GM12878 (cell line): Measurements from ENCODE around the gene PPP2R5C. TPM values are rescaled to one million over a fixed set of nuclear protein-coding genes. Genes with fewer than 3 reads are reported as not detected.

Experiments
- ATAC-seq: fragments of 200-7000 bp; cut with Tn5 transposase; 3 replicates; pipeline ENCODE4 v1.9.1; 2020; ENCODE audit warnings: mild to moderate bottlenecking, moderate library complexity
- BruUV-seq: library from RNA; stranded (reverse); fragments of 400-500 nt; replicated peaks from 2 replicates; lab custom pipeline; 2021; lab: Mats Ljungman, UMichigan
- CTCF ChIA-PET: fragments of 300-600 bp; sonication (Branson Sonifier 250); formaldehyde crosslinking; extraction: SDS; loops from one replicate; lab custom pipeline; 2021; ENCODE audit warnings: inconsistent platforms; lab: Yijun Ruan, JAX
- POLR2A ChIA-PET: fragments of 350-600 bp; formaldehyde crosslinking; extraction: SDS; loops from one replicate; lab custom pipeline; 2021; ENCODE audit warnings: inconsistent platforms; lab: Charles Lee
- RAD21 ChIA-PET: fragments of 300-600 bp; sonication (Branson Sonifier 250); formaldehyde crosslinking; loops from one replicate; lab custom pipeline; 2023; ENCODE audit warnings: antibody characterized with exemption; ENCODE audit not compliant: unreplicated experiment; lab: Charles Lee
- SMC1A ChIA-PET: fragments of 300-600 bp; sonication (Branson Sonifier 250); formaldehyde crosslinking; loops from one replicate; lab custom pipeline; 2023; ENCODE audit not compliant: unreplicated experiment, uncharacterized antibody; lab: Charles Lee
- DNase-seq: peaks from one replicate; pipeline ENCODE4 v3.0.0-alpha.2; 2011; ENCODE audit warnings: low read depth, low spot score
- FAIRE-seq: peaks from 3 replicates; lab custom pipeline; 2011; peaks lifted over from hg19 to GRCh38; lab: Jason Lieb, UNC
- H2AFZ ChIP-seq: 2 replicates; pipeline ENCODE4 v1.6.0; 2011; ENCODE audit warnings: low read depth, low read length, control low read depth; ENCODE audit not compliant: control insufficient read depth
- H3K27ac ChIP-seq: 2 replicates; pipeline ENCODE4 v1.5.1; 2011; ENCODE audit warnings: control low read depth; ENCODE audit not compliant: control insufficient read depth, insufficient read depth
- H3K27me3 ChIP-seq, 2 experiments: replicated peaks in 1 of 2; 2 replicates each; pipeline versions ENCODE4 v1.6.0 to v1.6.1; 2011; ENCODE audit warnings: low read length in 1 of 2; ENCODE audit not compliant: control insufficient read depth in 2 of 2, insufficient read depth in 2 of 2
- H3K36me3 ChIP-seq, 2 experiments: 2 replicates each; pipeline ENCODE4 v1.5.1; 2011; ENCODE audit warnings: low read length in 1 of 2; ENCODE audit not compliant: control insufficient read depth in 2 of 2, insufficient read depth in 2 of 2
- H3K4me1 ChIP-seq: 2 replicates; pipeline ENCODE4 v1.6.1; 2011; ENCODE audit warnings: mild to moderate bottlenecking, low read length, moderate library complexity, mixed read lengths; ENCODE audit not compliant: control insufficient read depth, insufficient read depth
- H3K4me2 ChIP-seq: 2 replicates; pipeline ENCODE4 v1.6.0; 2011; ENCODE audit warnings: control low read depth; ENCODE audit not compliant: control insufficient read depth, insufficient read depth
- H3K4me3 ChIP-seq: fragments of 200-600 bp; sonication (generic); 2 replicates; pipeline ENCODE4 v1.5.1; 2016
- H3K79me2 ChIP-seq: 2 replicates; pipeline ENCODE4 v1.6.0; 2011; ENCODE audit warnings: low read length; ENCODE audit not compliant: control insufficient read depth, insufficient read depth
- H3K9ac ChIP-seq: 2 replicates; pipeline ENCODE4 v1.8.0; 2011; ENCODE audit warnings: low read length, control low read depth, mixed read lengths; ENCODE audit not compliant: control insufficient read depth, insufficient read depth
- H3K9me3 ChIP-seq: replicated peaks from 3 replicates; pipeline ENCODE4 v1.5.1; 2011; ENCODE audit warnings: mild to moderate bottlenecking, low read length; ENCODE audit not compliant: control insufficient read depth, insufficient read depth
- H4K20me1 ChIP-seq: 2 replicates; pipeline ENCODE4 v1.6.0; 2011; ENCODE audit not compliant: control insufficient read depth, insufficient read depth
- CHD4 ChIP-seq: fragments of 200-600 bp; sonication (generic); IDR thresholded peaks from 2 replicates; pipeline ENCODE4 v1.6.1; 2016; ENCODE audit warnings: mild to moderate bottlenecking
- DPF2 ChIP-seq: fragments of 450-650 bp; IDR thresholded peaks from 2 replicates; pipeline ENCODE4 v1.6.1; 2017; ENCODE audit warnings: mild to moderate bottlenecking
- EP300 ChIP-seq, 2 experiments: fragments of 150-350 bp in 1 of 2; IDR thresholded peaks; 2 replicates each; pipeline ENCODE4 v1.6.1; 2011 to 2012; ENCODE audit warnings: low read depth in 2 of 2, low read length in 2 of 2, borderline replicate concordance in 1 of 2, improper control_type of control experiment in 1 of 2, inconsistent platforms in 1 of 2; ENCODE audit not compliant: control insufficient read depth in 1 of 2
- EZH2 ChIP-seq: IDR thresholded peaks from 2 replicates; pipeline ENCODE4 v1.6.1; 2012; ENCODE audit warnings: low read depth, mild to moderate bottlenecking, control low read depth, inconsistent platforms, low read length, borderline replicate concordance; ENCODE audit not compliant: control insufficient read depth
- KDM1A ChIP-seq: fragments of 200-600 bp; sonication (generic); IDR thresholded peaks from 2 replicates; pipeline ENCODE4 v1.6.1; 2016; ENCODE audit warnings: borderline replicate concordance
- MYB ChIP-seq: fragments of 150-350 bp; IDR thresholded peaks from 2 replicates; pipeline ENCODE4 v1.6.1; 2014; ENCODE audit warnings: mild to moderate bottlenecking, low read depth, low read length, borderline replicate concordance
- MYC ChIP-seq: IDR thresholded peaks from 2 replicates; pipeline ENCODE4 v1.6.1; 2011; ENCODE audit warnings: mild to moderate bottlenecking, low read length, moderate library complexity, inconsistent platforms; ENCODE audit not compliant: insufficient read depth, insufficient replicate concordance, insufficient read length, severe bottlenecking
- NFYA ChIP-seq: IDR thresholded peaks from 2 replicates; pipeline ENCODE4 v1.6.1; 2011; ENCODE audit warnings: low read depth, mild to moderate bottlenecking, low read length, improper control_type of control experiment, borderline replicate concordance
- TCF12 ChIP-seq: IDR thresholded peaks from 2 replicates; pipeline ENCODE4 v1.6.1; 2011; ENCODE audit warnings: low read depth, mild to moderate bottlenecking, low read length
- WGBS: methylation state at CpG from one replicate; pipeline ENCODE4 v1.1.6; 2016; ENCODE audit warnings: low lambda C conversion rate; ENCODE audit not compliant: insufficient replicate concordance, insufficient coverage; ENCODE audit errors: missing lambda C conversion rate; 5-methylcytosine and 5-hydroxymethylcytosine counted together
- in situ Hi-C: fragments of 300-500 bp; cut with MboI; formaldehyde crosslinking; loops from 9 replicates; pipeline ENCODE4 v1.14.3; 2018; ENCODE audit warnings: mixed read lengths
- intact Hi-C: fragments of 100-400 bp; cut with micrococcal nuclease; formaldehyde crosslinking; loops from one replicate; pipeline ENCODE4 v1.14.2; 2022; ENCODE audit not compliant: unreplicated experiment
- polyA plus RNA-seq, 11 experiments: library from polyadenylated mRNA; depleted of rRNA in 4 of 11; unstranded in 6 of 11; stranded (reverse) in 5 of 11; fragments of >200 nt; fragmentation: Nextera tagmentation in 4 of 11; fragmentation: Illumina TruSeq in 1 of 11; extraction: Ambion mirVana in 4 of 11; extraction: Trizol in 1 of 11; gene quantifications; 1 replicate in 1 of 11; 2 replicates in 10 of 11; pipeline versions ENCODE4 v1.2.1 to v1.2.3, GENCODE V29; 2011 to 2016; ENCODE audit warnings: inconsistent platforms in 2 of 11, missing spikeins in 2 of 11, low read depth in 1 of 11
- total RNA-seq, 4 experiments: library from RNA; depleted of rRNA in 3 of 4; stranded (reverse); fragments of >200 nt in 3 of 4; fragmentation: Illumina TruSeq in 1 of 4; extraction: Trizol in 1 of 4; gene quantifications; 2 replicates each; pipeline versions ENCODE4 v1.2.1 to v1.2.3, GENCODE V29; 2013 to 2021
- TF ChIP-seq, protein P1 (sequence below): IDR thresholded peaks from 2 replicates; pipeline ENCODE4 v1.6.1; 2012; ENCODE audit warnings: low read depth, low read length, improper control_type of control experiment

Gene PPP2R5C
- total and polyA plus RNA-seq, 10 of the 15 experiments (the other 5 are each of a cell fraction or from before 2014, with no cell fraction given), result 106 to 199 (median 144) TPM

DNA sequence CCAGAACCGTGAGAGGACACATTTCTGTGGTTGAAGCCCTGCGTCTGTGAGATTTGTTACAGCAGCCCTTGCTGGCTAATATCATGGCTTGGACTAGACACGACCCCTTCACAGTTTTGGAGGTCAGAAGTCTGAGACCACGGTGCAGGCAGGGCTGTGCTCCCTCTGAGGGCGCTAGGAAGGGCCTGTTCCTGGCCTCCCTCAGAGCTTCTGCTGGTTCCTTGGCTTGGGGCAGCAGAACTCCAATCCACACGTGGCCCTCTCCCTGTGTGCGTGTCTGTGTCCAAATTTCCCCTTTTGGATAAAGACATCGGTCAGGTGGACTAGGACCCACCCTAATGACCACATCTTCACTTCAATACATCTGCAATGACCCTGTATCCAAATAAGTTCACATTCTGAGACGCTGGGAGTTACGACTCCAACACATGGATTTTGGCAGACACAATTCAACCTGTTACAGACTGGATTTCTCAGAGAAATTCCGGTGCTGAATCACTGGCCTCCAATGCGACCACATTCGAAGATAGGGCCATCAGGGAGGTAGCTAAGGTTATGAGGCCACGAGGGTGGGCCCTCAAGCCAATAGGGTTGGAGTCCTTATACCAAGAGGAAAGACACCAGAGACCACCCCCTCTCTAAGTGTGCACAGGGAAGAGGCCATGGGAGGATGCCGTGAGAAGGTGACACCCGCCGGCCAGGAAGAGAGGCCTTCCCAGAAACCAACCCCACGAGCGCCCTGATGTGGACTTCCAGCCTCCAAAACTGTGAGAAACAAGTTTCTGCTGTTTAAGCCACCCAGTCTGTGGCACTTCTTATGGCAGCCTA is 43.6 kb upstream of the PPP2R5C start:
- BruUV-seq, result no TSS peak
- no peaks in the 10 kb centered on the region for H4K20me1 ChIP-seq
- FAIRE-seq, result no peak
- RAD21 ChIA-PET, result no interaction called here
- H3K27ac ChIP-seq, result no peak overlapping the region
- SMC1A ChIA-PET, result no interaction called here
- peaks cover 2% of the 10 kb centered on the region; the same call in 1 of the 3 replicates for H3K9me3 ChIP-seq
- intact Hi-C loops, result no loop called here
- H3K36me3 ChIP-seq, result no peaks in the 10 kb centered on the region
- 53% methylated on average over 19 of the region's 19 CpGs for WGBS
- POLR2A ChIA-PET, result no interaction called here
- no peak overlapping the region for H2AFZ ChIP-seq
- TF ChIP-seq KDM1A (no peak), NFYA (no peak), EP300 (IDR thresholded peaks at IDR 0.05; ENCODE audit: borderline replicate concordance in 1 of 2, control insufficient read depth in 1 of 2, low read depth in 2 of 2, low read length in 2 of 2) (no peak), MYC (no peak), TCF12 (no peak), CHD4 (no peak), MYB (no peak), DPF2 (no peak), EZH2 (no peak)
- TF ChIP-seq, protein P1, sequence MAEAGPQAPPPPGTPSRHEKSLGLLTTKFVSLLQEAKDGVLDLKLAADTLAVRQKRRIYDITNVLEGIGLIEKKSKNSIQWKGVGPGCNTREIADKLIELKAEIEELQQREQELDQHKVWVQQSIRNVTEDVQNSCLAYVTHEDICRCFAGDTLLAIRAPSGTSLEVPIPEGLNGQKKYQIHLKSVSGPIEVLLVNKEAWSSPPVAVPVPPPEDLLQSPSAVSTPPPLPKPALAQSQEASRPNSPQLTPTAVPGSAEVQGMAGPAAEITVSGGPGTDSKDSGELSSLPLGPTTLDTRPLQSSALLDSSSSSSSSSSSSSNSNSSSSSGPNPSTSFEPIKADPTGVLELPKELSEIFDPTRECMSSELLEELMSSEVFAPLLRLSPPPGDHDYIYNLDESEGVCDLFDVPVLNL, result no peak
- TF ChIP-seq, all 136 proteins: peak for 0
- CTCF ChIA-PET, result interaction anchor here (0.7 kb wide), 1 partner anchor 377 kb away, joined by 4 read pairs; no protein-coding TSS in a partner anchor
- no peak overlapping the region for H3K4me2 ChIP-seq
- H3K4me3 ChIP-seq, result no peak overlapping the region
- DNase-seq (no peak), ATAC-seq (no peak)
- in situ Hi-C loops, result no loop called here
- H3K9ac ChIP-seq, result no peak overlapping the region
- no peaks in the 10 kb centered on the region for H3K4me1 ChIP-seq
- no peaks in the 10 kb centered on the region; a peak in 1 of 4 replicates for H3K27me3 ChIP-seq
- no peaks in the 10 kb centered on the region for H3K79me2 ChIP-seq
